HCT116 (cell line): ENCODE measurements around the gene PIEZO2. TPM values are rescaled to one million over a fixed set of nuclear protein-coding genes. Genes with fewer than 3 reads are reported as not detected.

Experiments
- ATAC-seq: fragments of 200-7000 bp; cut with Tn5 transposase; 2 replicates; pipeline ENCODE4 v1.9.1; 2020; ENCODE audit warnings: mild to moderate bottlenecking, moderate library complexity
- BruUV-seq: library from RNA; stranded (reverse); fragments of 400-500 nt; replicated peaks from 2 replicates; lab custom pipeline; 2021; lab: Mats Ljungman, UMichigan
- CTCF ChIA-PET: fragments of 300-600 bp; sonication (Branson Sonifier 250); formaldehyde crosslinking; loops from one replicate; lab custom pipeline; 2021; ENCODE audit warnings: antibody characterized with exemption; lab: Charles Lee
- POLR2A ChIA-PET: fragments of 300-600, 350-600 bp; sonication (Branson Sonifier 250); formaldehyde crosslinking; loops from one replicate; lab custom pipeline; 2021; ENCODE audit warnings: antibody characterized with exemption; lab: Charles Lee
- RAD21 ChIA-PET, 2 experiments: fragments of 300-600 bp; sonication (Branson Sonifier 250); formaldehyde crosslinking; loops; one replicate each; lab custom pipeline; 2023; ENCODE audit warnings: low total read pairs in 2 of 2; ENCODE audit not compliant: uncharacterized antibody in 2 of 2, unreplicated experiment in 2 of 2, low non-redundant PET in 1 of 2; lab: Charles Lee
- DNase-seq: peaks from one replicate; pipeline ENCODE4 v3.0.0-alpha.2; 2010; ENCODE audit warnings: low read depth, low spot score
- H2AFZ ChIP-seq: fragments of 200-600 bp; shearing (Covaris generic), sonication (generic); 2 replicates; pipeline ENCODE4 v1.6.1; 2017; ENCODE audit warnings: low read depth, mixed run types, mixed read lengths, antibody characterized with exemption, low read length; ENCODE audit not compliant: poor library complexity, severe bottlenecking
- H3K27ac ChIP-seq: 2 replicates; pipeline ENCODE4 v1.5.1; 2012; ENCODE audit warnings: low read depth, low read length
- H3K27me3 ChIP-seq: fragments of 200-600 bp; sonication (generic); 2 replicates; pipeline ENCODE4 v1.6.1; 2016; ENCODE audit warnings: mixed run types, low read length, mixed read lengths; ENCODE audit not compliant: insufficient read depth
- H3K36me3 ChIP-seq, 2 experiments: fragments of 200-500 bp in 1 of 2; fragments of 200-600 bp in 1 of 2; sonication (Bioruptor generic) in 1 of 2; sonication (generic) in 1 of 2; 2 replicates each; pipeline versions ENCODE4 v1.5.1 to v1.6.1; 2014 to 2016; ENCODE audit warnings: low read length in 2 of 2, inconsistent platforms in 1 of 2, mixed read lengths in 1 of 2, mixed run types in 1 of 2; ENCODE audit not compliant: insufficient read depth in 2 of 2, control insufficient read depth in 1 of 2
- H3K4me1 ChIP-seq, 2 experiments: fragments of 200-600 bp in 1 of 2; sonication (generic) in 1 of 2; 2 replicates each; pipeline versions ENCODE4 v1.5.1 to v1.6.1; 2012 to 2017; ENCODE audit warnings: low read length in 2 of 2, inconsistent platforms in 1 of 2, mild to moderate bottlenecking in 1 of 2, mixed read lengths in 1 of 2, mixed run types in 1 of 2, moderate library complexity in 1 of 2; ENCODE audit not compliant: insufficient read depth in 2 of 2, control insufficient read depth in 1 of 2
- H3K4me2 ChIP-seq: fragments of 200-600 bp; sonication (generic); 2 replicates; pipeline ENCODE4 v1.6.1; 2017; ENCODE audit warnings: mixed run types, low read length, mixed read lengths
- H3K4me3 ChIP-seq, 2 experiments: fragments of 200-600 bp in 1 of 2; sonication (generic) in 1 of 2; replicated peaks in 1 of 2; 2 replicates each; pipeline ENCODE4 v1.5.1; 2011 to 2016; ENCODE audit warnings: low read length in 2 of 2, control low read depth in 1 of 2, low read depth in 1 of 2, mild to moderate bottlenecking in 1 of 2, mixed read lengths in 1 of 2, mixed run types in 1 of 2
- H3K79me2 ChIP-seq: fragments of 200-600 bp; sonication (generic); 2 replicates; pipeline ENCODE4 v1.6.1; 2017; ENCODE audit warnings: mild to moderate bottlenecking, mixed run types, low read length, moderate library complexity, mixed read lengths; ENCODE audit not compliant: insufficient read depth
- H3K9ac ChIP-seq: fragments of 200-600 bp; sonication (generic); 2 replicates; pipeline ENCODE4 v1.6.1; 2016; ENCODE audit warnings: low read length, mixed read lengths
- H3K9me2 ChIP-seq: fragments of 200-600 bp; sonication (generic), shearing (Covaris generic); 2 replicates; pipeline ENCODE4 v1.6.1; 2017; ENCODE audit warnings: mixed run types, mild to moderate bottlenecking, moderate library complexity; ENCODE audit not compliant: insufficient read depth
- H3K9me3 ChIP-seq, 2 experiments: fragments of 200-500 bp in 1 of 2; fragments of 200-600 bp in 1 of 2; sonication (Bioruptor generic) in 1 of 2; sonication (generic) in 1 of 2; 2 replicates each; pipeline ENCODE4 v1.6.1; 2014 to 2017; ENCODE audit warnings: low read length in 2 of 2, mixed read lengths in 2 of 2, inconsistent platforms in 1 of 2, low read depth in 1 of 2, mild to moderate bottlenecking in 1 of 2, mixed run types in 1 of 2, moderate library complexity in 1 of 2; ENCODE audit not compliant: control insufficient read depth in 1 of 2, insufficient read depth in 1 of 2
- H4K20me1 ChIP-seq: fragments of 200-600 bp; sonication (generic), shearing (Covaris generic); 2 replicates; pipeline ENCODE4 v1.6.1; 2017; ENCODE audit warnings: mixed run types, mild to moderate bottlenecking, moderate library complexity; ENCODE audit not compliant: insufficient read depth
- CBX3 ChIP-seq: IDR thresholded peaks from 2 replicates; pipeline ENCODE4 v1.6.1; 2012; ENCODE audit warnings: low read depth
- EZH2phosphoT487 ChIP-seq: fragments of 200-600 bp; IDR thresholded peaks from 2 replicates; pipeline ENCODE4 v1.6.1; 2018; ENCODE audit warnings: antibody characterized with exemption, borderline replicate concordance
- POLR2A ChIP-seq: IDR thresholded peaks from 2 replicates; pipeline ENCODE4 v1.7.0; 2011; ENCODE audit warnings: borderline replicate concordance; ENCODE audit not compliant: insufficient read depth, insufficient read length; ENCODE audit errors: extremely low read depth
- RAD21 ChIP-seq: IDR thresholded peaks from 2 replicates; pipeline ENCODE4 v1.6.1; 2012; ENCODE audit warnings: low read depth, mild to moderate bottlenecking
- SIN3A ChIP-seq: IDR thresholded peaks from 2 replicates; pipeline ENCODE4 v1.6.1; 2012; ENCODE audit warnings: low read depth
- SRF ChIP-seq: IDR thresholded peaks from 2 replicates; pipeline ENCODE4 v1.6.1; 2012; ENCODE audit warnings: low read depth
- TCF7L2 ChIP-seq: IDR thresholded peaks from 2 replicates; pipeline ENCODE4 v1.7.0; 2011; ENCODE audit warnings: borderline replicate concordance, inconsistent platforms; ENCODE audit not compliant: insufficient read depth, insufficient read length; ENCODE audit errors: extremely low read depth
- ZNF274 ChIP-seq: fragments of 200-500 bp; sonication (Bioruptor generic); IDR thresholded peaks from 2 replicates; pipeline ENCODE4 v1.6.1; 2014; ENCODE audit warnings: mild to moderate bottlenecking, low read depth, low read length, inconsistent platforms
- intact Hi-C: fragments of 100-400 bp; cut with micrococcal nuclease; formaldehyde crosslinking; loops from 2 replicates; pipeline ENCODE4 v1.10.0; 2022
- total RNA-seq: library from RNA; stranded (reverse); gene quantifications from one replicate; pipeline ENCODE4 v1.2.1, GENCODE V29; 2021; ENCODE audit not compliant: unreplicated experiment
- TF ChIP-seq, protein P1 (sequence below), 3 experiments: fragments of 200-600 bp in 1 of 3; sonication (generic) in 1 of 3; IDR thresholded peaks in 2 of 3; conservative IDR thresholded peaks in 1 of 3; 2 replicates each; pipeline ENCODE4 v1.5.1; 2012 to 2017; ENCODE audit warnings: low read depth in 2 of 3, low read length in 2 of 3, antibody characterized with exemption in 1 of 3, borderline replicate concordance in 1 of 3, control low read depth in 1 of 3, mild to moderate bottlenecking in 1 of 3, mixed read lengths in 1 of 3, mixed run types in 1 of 3, moderate library complexity in 1 of 3; ENCODE audit not compliant: insufficient read depth in 1 of 3
- TF ChIP-seq, protein P2 (sequence below): IDR thresholded peaks from 2 replicates; pipeline ENCODE4 v1.6.1; 2012

PIEZO2 gene
- total RNA-seq, 1 experiment from 2014 or later: 0.34 TPM

- no peaks in the 10 kb centered on the region for H3K36me3 ChIP-seq
- no peak overlapping the region for H3K4me3 ChIP-seq
- ATAC-seq: no peak
- H3K9ac ChIP-seq: no peak overlapping the region
- H4K20me1 ChIP-seq: no peaks in the 10 kb centered on the region
- H3K27me3 ChIP-seq: peaks cover 52% of the 10 kb centered on the region
- intact Hi-C loops: no loop called here
- no peak for DNase-seq
- H2AFZ ChIP-seq: no peak overlapping the region
- no peaks in the 10 kb centered on the region for H3K4me1 ChIP-seq
- ChIA-PET CTCF (no interaction called here), RAD21 (no interaction called here), POLR2A (no interaction called here)
- BruUV-seq: no TSS peak
- H3K4me2 ChIP-seq: no peak overlapping the region
- H3K27ac ChIP-seq: no peak overlapping the region
- H3K9me2 ChIP-seq: no peaks in the 10 kb centered on the region
- no peak for TF ChIP-seq RAD21
- TF ChIP-seq POLR2A: no peak
- no peak for TF ChIP-seq TCF7L2
- no peak for TF ChIP-seq CBX3
- TF ChIP-seq, protein P1, sequence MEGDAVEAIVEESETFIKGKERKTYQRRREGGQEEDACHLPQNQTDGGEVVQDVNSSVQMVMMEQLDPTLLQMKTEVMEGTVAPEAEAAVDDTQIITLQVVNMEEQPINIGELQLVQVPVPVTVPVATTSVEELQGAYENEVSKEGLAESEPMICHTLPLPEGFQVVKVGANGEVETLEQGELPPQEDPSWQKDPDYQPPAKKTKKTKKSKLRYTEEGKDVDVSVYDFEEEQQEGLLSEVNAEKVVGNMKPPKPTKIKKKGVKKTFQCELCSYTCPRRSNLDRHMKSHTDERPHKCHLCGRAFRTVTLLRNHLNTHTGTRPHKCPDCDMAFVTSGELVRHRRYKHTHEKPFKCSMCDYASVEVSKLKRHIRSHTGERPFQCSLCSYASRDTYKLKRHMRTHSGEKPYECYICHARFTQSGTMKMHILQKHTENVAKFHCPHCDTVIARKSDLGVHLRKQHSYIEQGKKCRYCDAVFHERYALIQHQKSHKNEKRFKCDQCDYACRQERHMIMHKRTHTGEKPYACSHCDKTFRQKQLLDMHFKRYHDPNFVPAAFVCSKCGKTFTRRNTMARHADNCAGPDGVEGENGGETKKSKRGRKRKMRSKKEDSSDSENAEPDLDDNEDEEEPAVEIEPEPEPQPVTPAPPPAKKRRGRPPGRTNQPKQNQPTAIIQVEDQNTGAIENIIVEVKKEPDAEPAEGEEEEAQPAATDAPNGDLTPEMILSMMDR (IDR thresholded peaks at IDR 0.05 in 2 of 3, conservative IDR thresholded peaks at IDR 0.05 in 1 of 3; ENCODE audit: borderline replicate concordance in 1 of 3, insufficient read depth in 1 of 3, low read depth in 2 of 3, low read length in 2 of 3): no peak
- no peak for TF ChIP-seq SIN3A
- TF ChIP-seq SRF: no peak
- no peak for TF ChIP-seq ZNF274
- TF ChIP-seq, protein P2, sequence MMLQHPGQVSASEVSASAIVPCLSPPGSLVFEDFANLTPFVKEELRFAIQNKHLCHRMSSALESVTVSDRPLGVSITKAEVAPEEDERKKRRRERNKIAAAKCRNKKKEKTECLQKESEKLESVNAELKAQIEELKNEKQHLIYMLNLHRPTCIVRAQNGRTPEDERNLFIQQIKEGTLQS: no peak
- no peak for TF ChIP-seq EZH2phosphoT487
- TF ChIP-seq, all 23 proteins: peak for 0
- no peaks in the 10 kb centered on the region for H3K9me3 ChIP-seq
- H3K79me2 ChIP-seq: no peaks in the 10 kb centered on the region
These were observed 399.0 kb downstream of the PIEZO2 start for GRCh38 chr18:10750191-10751035.
